Measurements from ENCODE around the gene ADRM1.

ADRM1 gene

DNA sequence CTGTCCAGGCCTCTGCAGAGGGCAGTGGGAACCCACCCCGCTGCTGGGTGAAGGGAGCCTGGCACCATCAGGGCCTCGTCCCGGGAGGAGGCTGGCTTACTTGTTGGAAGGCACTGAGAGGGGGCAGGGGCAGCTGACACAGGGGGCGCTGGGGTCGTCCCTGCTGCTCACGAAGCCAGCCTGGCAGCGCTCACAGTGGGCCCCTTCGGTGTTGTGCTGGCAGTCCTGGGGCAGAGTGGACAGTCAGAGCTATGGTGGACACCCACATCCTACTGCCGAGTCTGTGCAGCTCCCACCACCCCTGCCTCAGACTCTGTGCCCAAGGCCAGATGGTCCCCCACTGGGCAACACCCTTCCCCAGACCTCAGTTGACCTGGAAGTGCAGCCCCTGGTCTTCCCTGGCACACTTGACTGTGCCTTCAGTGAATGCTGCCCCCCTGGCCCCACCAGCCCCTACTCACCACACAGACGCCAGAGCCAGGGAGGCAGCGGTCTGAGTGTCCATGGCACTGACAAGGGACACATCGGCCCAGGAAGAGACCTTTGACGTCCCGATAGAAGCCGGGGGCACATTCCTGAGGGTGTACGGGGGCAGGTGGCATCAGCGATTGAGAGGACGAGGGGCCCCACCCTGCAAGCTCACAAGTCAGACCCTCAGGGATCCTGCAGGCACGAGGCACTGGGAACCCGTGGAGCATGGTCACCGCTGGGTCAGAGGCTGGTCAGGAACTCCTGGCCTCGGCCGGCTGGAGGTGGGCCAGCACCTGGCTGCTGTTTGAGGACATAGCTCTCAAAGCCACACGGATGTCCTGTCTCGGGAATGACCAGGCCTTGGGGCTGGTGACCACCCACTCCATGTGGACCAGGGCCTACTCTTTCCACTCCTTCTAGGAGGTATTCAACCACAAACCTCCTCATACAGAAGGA, 21.4 kb downstream of the ADRM1 start:
- ChIA-PET POLR2A (no interaction called here), CTCF (interaction anchor here (1.0 to 1.5 kb wide), 2 partner anchors 22 to 58 kb away, joined by 3 read pairs; partner anchors contain the start of gene ADRM1)
- no peak for DNase-seq (ENCODE audit: extremely low spot score)
- TF ChIP-seq, protein P1, sequence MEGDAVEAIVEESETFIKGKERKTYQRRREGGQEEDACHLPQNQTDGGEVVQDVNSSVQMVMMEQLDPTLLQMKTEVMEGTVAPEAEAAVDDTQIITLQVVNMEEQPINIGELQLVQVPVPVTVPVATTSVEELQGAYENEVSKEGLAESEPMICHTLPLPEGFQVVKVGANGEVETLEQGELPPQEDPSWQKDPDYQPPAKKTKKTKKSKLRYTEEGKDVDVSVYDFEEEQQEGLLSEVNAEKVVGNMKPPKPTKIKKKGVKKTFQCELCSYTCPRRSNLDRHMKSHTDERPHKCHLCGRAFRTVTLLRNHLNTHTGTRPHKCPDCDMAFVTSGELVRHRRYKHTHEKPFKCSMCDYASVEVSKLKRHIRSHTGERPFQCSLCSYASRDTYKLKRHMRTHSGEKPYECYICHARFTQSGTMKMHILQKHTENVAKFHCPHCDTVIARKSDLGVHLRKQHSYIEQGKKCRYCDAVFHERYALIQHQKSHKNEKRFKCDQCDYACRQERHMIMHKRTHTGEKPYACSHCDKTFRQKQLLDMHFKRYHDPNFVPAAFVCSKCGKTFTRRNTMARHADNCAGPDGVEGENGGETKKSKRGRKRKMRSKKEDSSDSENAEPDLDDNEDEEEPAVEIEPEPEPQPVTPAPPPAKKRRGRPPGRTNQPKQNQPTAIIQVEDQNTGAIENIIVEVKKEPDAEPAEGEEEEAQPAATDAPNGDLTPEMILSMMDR (IDR thresholded peaks at IDR 0.05; ENCODE audit: control extremely low read depth, extremely low read depth, low read depth, missing control alignments) = no peak

DNA sequence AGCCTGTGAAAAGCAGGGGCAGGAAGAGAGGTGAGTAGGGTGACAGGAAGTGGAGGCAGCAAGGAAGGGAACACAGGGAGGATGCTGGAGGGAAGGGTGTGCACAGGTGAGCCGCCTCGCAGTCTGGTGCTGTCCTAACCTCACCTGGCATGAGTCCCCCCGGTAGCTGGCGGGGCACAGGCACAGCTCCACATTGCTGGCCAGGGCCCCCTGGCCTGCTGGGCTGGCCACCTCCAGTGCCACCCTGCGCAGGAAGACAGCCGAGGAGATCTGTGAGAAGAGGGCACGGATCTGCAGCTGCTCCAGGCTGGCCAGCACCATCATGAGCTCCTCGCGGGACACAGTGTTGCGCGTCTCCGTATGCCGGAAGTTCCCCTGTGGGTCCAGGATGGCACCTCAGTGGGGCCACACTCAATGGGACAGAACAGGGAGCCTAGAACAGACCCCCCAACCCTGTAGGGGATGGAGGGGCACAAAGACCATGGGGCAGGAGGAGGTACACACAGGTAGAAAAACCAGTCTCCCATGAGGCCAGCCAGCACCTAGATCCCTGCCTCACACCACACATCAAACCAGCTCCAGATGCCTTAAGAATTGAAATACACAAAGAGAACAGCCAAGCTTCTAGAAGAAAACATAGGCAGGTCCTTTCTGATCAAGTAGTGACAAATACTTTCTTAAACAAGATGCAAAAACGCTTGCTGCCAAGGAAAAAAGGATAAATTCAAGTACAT, 22.5 kb downstream of the ADRM1 start:
- ChIA-PET CTCF (no interaction called here), POLR2A (no interaction called here)
- TF ChIP-seq, protein P1 (IDR thresholded peaks at IDR 0.05; ENCODE audit: control extremely low read depth, extremely low read depth, low read depth, missing control alignments) = no peak
- no peak for DNase-seq (ENCODE audit: extremely low spot score)

DNA sequence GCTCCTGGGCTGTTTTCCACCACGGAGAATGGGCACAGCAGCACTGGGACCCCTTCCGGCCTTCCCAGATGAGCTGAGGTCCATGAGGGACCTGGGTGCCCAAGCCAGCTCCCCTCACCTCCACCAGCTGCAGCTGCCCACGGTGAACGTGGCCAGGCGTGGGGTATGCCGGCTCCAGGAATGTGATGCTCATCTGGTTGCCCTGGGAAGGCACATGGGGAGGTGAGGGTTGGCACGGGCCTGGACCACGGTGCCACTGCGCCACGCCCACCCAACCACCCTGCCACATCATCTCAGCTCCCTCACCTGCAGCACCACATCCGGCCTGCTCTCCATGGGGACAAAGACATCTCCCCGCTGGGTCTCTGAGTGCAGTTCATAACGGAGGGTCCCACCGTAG, 23.8 kb downstream of the ADRM1 start:
- TF ChIP-seq, protein P1 (IDR thresholded peaks at IDR 0.05; ENCODE audit: control extremely low read depth, extremely low read depth, low read depth, missing control alignments) = no peak
- ChIA-PET POLR2A (no interaction called here), CTCF (no interaction called here)
- DNase-seq (ENCODE audit: extremely low spot score) = no peak

DNA sequence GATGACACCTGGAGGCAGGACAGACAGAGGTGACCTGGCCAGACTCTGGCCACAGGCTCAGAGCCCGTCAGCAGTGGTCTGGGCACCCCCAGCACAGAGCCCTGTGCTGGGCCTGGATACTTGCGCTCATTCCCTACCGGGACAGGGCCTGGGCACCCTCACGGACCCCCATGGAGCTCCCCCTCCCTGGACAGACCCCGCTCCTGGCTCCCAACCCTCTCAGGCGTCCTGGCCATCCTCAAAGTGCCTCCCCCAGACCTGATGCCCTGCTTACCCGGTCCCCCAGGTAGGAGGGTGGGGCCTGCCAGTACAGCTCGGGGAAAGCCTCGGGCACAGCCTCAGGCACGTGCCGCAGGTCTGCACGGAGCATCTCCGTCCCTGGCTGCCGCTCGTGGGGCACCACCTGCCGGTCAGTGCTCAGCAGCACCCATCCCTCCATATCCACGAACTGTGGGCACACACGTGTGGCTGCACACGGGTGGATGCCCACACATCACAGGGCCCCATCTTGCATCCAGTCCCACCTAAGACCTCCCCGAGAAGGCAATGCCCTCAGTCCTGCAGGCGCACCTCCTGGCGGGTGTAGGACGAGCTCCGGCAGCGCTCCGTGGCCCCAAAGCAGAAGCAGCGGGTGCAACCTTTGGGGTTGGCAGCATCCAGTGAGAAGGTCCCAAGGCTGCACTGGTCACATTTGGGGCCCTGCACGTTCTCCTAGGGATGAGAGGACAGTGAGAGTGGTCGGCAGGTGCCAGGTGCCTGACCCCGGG, 24.3 kb downstream of the ADRM1 start:
- TF ChIP-seq, protein P1 (IDR thresholded peaks at IDR 0.05; ENCODE audit: control extremely low read depth, extremely low read depth, low read depth, missing control alignments) = no peak
- DNase-seq (ENCODE audit: extremely low spot score) = no peak
- ChIA-PET POLR2A (no interaction called here), CTCF (interaction anchor here (0.7 to 1.0 kb wide), 3 partner anchors 15 to 317 kb away, joined by 3 read pairs; no protein-coding TSS in a partner anchor)

DNA sequence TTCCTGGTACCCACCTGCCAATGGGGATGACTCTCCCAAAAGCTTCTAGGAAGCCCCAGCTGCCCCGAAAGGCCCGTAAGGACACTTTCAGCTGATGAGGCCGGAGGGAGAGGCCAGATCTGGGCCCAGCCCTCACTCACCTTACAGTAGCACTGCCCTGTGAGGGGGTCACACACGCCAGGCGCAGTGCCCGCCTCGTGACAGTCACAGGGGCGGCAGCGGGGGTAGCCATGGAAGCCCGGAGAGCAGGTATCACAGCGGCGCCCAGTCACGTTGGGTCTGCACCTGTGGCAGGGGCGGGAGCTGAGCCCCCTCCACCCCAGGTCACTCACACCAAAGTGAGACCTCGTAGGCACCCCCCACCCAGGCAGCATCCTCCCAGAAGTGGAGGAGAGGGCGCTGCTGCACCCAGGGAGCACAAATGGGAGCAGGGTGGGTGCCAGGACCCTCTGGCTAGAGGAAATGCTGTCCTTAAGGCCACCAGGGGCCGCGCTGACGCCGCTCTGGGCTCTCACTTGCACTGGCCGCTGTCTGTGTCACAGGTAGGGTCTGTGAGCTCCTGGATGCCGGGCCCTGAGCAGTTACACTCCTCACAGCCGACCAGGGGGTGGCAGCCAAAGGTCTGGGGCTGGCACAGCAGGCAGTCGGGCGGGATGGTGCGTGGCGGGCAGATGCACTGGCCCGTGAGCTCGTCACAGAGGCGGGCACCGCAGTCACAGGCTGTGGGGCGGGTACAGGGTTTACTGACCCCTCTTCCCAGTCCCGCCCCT, 25.1 kb downstream of the ADRM1 start:
- TF ChIP-seq, protein P1 (IDR thresholded peaks at IDR 0.05; ENCODE audit: control extremely low read depth, extremely low read depth, low read depth, missing control alignments) = no peak
- ChIA-PET CTCF (interaction anchor here (0.7 to 1.0 kb wide), 3 partner anchors 14 to 318 kb away, joined by 3 read pairs; no protein-coding TSS in a partner anchor), POLR2A (no interaction called here)
- no peak for DNase-seq (ENCODE audit: extremely low spot score)
